ENCODE data around the gene MYADML2.

- TF ChIP-seq POLR2A (IDR thresholded peaks at IDR 0.05): no peak
- no peak for TF ChIP-seq EP300 (IDR thresholded peaks at IDR 0.05)
- no peak for TF ChIP-seq POLR2AphosphoS5 (IDR thresholded peaks at IDR 0.05)
These were observed 29.5 kb upstream of the MYADML2 start for GRCh38 chr17:81976332-81977210.
